Thoracic aorta (tissue), 2 donors: ENCODE results near the gene PAX2. TPM values are rescaled to one million over a fixed set of nuclear protein-coding genes. Genes with fewer than 3 reads are reported as not detected.

Source experiments
- ATAC-seq: fragments of 150-250 bp; one replicate; pipeline ENCODE4 v1.8.0; 2017; ENCODE audit warnings: low read depth; ENCODE audit not compliant: insufficient number of reproducible peaks, low FRiP score
- DNase-seq: peaks from one replicate; pipeline ENCODE4 v3.0.0-alpha.2; 2020; ENCODE audit warnings: low spot score
- H3K27ac ChIP-seq, 2 donors: fragments of 200-600 bp; sonication (generic); 1 replicate in 1 of 2; 2 replicates in 1 of 2; pipeline ENCODE4 v1.5.1; 2016; ENCODE audit warnings: mild to moderate bottlenecking in 2 of 2, moderate library complexity in 2 of 2
- H3K27me3 ChIP-seq: fragments of 200-600 bp; sonication (generic); replicated peaks from 2 replicates; pipeline ENCODE4 v1.6.0; 2016; ENCODE audit warnings: mild to moderate bottlenecking; ENCODE audit not compliant: insufficient read depth
- H3K36me3 ChIP-seq: fragments of 200-600 bp; sonication (generic); one replicate; pipeline ENCODE4 v1.5.1; 2016
- H3K4me1 ChIP-seq, 2 donors: fragments of 200-600 bp; sonication (generic); 1 replicate in 1 of 2; 2 replicates in 1 of 2; pipeline versions ENCODE4 v1.5.1 to v1.6.0; 2016; ENCODE audit warnings: low read depth in 2 of 2, mild to moderate bottlenecking in 1 of 2; ENCODE audit not compliant: control insufficient read depth in 1 of 2
- H3K4me3 ChIP-seq: fragments of 200-600 bp; sonication (generic); 2 replicates; pipeline ENCODE4 v1.5.1; 2016; ENCODE audit warnings: mild to moderate bottlenecking
- H3K9me3 ChIP-seq: fragments of 200-600 bp; sonication (generic); 2 replicates; pipeline ENCODE4 v1.5.1; 2016
- total RNA-seq, 2 donors: library from RNA; depleted of rRNA; stranded (reverse); fragments of >200 nt; gene quantifications; one replicate each; pipeline versions ENCODE4 v1.1.0 to v1.2.3, GENCODE V29; 2016
- TF ChIP-seq, protein P1 (sequence below): fragments of 200-600 bp; sonication (generic); IDR thresholded peaks from one replicate; pipeline ENCODE4 v1.5.1; 2019; ENCODE audit warnings: antibody characterized with exemption

The PAX2 gene
- total RNA-seq, 2 donors from 2014 or later: not detected

- TF ChIP-seq, protein P1, sequence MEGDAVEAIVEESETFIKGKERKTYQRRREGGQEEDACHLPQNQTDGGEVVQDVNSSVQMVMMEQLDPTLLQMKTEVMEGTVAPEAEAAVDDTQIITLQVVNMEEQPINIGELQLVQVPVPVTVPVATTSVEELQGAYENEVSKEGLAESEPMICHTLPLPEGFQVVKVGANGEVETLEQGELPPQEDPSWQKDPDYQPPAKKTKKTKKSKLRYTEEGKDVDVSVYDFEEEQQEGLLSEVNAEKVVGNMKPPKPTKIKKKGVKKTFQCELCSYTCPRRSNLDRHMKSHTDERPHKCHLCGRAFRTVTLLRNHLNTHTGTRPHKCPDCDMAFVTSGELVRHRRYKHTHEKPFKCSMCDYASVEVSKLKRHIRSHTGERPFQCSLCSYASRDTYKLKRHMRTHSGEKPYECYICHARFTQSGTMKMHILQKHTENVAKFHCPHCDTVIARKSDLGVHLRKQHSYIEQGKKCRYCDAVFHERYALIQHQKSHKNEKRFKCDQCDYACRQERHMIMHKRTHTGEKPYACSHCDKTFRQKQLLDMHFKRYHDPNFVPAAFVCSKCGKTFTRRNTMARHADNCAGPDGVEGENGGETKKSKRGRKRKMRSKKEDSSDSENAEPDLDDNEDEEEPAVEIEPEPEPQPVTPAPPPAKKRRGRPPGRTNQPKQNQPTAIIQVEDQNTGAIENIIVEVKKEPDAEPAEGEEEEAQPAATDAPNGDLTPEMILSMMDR: no peak
- Histone ChIP-seq H3K4me3 (peak overlapping the region; percentile 23), H3K27me3 (peaks cover 20% of the 10 kb centered on the region), H3K27ac (no peak overlapping the region), H3K36me3 (no peaks in the 10 kb centered on the region), H3K4me1 (no peaks in the 10 kb centered on the region), H3K9me3 (no peaks in the 10 kb centered on the region)
- no peak for DNase-seq
- ATAC-seq: no peak
These were observed 32.1 kb upstream of the PAX2 start for GRCh38 chr10:100713049-100713858.

- TF ChIP-seq, protein P1: no peak
- no peaks in the 10 kb centered on the region for H3K9me3 ChIP-seq
- ATAC-seq (no peak), DNase-seq (no peak)
- no peaks in the 10 kb centered on the region for H3K4me1 ChIP-seq
- peaks cover 20% of the 10 kb centered on the region for H3K27me3 ChIP-seq
- H3K36me3 ChIP-seq: no peaks in the 10 kb centered on the region
- no peak overlapping the region for H3K27ac ChIP-seq
- no peak overlapping the region for H3K4me3 ChIP-seq
These were observed 31.4 kb upstream of the PAX2 start for GRCh38 chr10:100713859-100714565.

DNA sequence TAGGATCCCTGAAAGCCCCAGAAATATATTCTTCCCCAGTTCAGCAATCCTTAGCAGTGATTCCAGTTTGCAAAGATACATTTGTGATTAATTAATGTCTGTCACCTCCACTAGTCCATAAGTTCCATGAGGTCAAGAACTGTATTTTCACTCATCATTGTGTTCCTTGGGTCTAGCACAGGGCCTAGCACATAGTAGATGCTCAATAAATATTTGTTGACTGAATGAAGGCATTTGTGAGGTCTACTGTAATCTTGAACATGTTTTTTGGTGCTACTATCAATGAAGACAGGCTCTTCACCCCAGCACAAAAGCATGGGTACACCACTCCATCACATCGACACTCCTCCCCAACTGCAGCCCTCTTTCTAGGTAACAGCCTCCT, 30.8 kb upstream of the PAX2 start:
- no peak overlapping the region for H3K27ac ChIP-seq
- H3K9me3 ChIP-seq: no peaks in the 10 kb centered on the region
- no peaks in the 10 kb centered on the region for H3K36me3 ChIP-seq
- DNase-seq: no peak
- peaks cover 20% of the 10 kb centered on the region for H3K27me3 ChIP-seq
- no peak overlapping the region for H3K4me3 ChIP-seq
- ATAC-seq: no peak
- H3K4me1 ChIP-seq: no peaks in the 10 kb centered on the region
- TF ChIP-seq, protein P1: no peak

DNA sequence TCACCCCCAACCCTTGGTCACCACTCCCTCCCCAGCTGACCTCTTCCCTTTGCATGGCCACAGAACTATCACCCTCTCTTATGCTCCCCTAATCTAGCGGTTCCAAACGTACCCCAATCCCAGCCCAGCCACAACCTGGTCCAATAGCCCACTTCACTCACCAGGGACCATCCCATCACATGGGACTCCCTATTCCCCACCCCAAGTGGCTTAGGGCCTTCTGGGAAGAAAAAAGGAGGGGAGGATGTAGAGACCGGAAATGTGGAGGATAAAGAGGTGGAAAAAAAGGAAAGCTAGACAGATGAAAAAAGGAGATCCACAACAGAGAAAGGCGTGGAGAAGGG, 30.3 kb upstream of the PAX2 start:
- peak overlapping the region; percentile 64 for H3K4me3 ChIP-seq
- DNase-seq (no peak), ATAC-seq (no peak)

More for the DNA sequence above, 30.3 kb upstream of the PAX2 start:
- Histone ChIP-seq H3K27me3 (peaks cover 18% of the 10 kb centered on the region), H3K27ac (no peak overlapping the region), H3K9me3 (no peaks in the 10 kb centered on the region), H3K4me1 (no peaks in the 10 kb centered on the region), H3K36me3 (no peaks in the 10 kb centered on the region)
- TF ChIP-seq, protein P1: no peak
